OCI-M2 (cell line): ENCODE data around the gene FAM72C.
"Not testable (repeated sequence)": the region's sequence is repeated elsewhere in the genome, so short reads cannot be mapped to it uniquely, and the experiment has no call there.

Experiments used
- DNase-seq: peaks from one replicate; lab custom pipeline; 2025; ENCODE audit not compliant: unreplicated experiment; lab: John Stamatoyannopoulos, UW

FAM72C gene

GRCh38 chr1:143971924-143972700, at the start of gene FAM72C:
FAM72C (minus strand) TSS chr1:143971986; CDS start chr1:143971141, 845 bp downstream.
- not testable (repeated sequence) for DNase-seq

GRCh38 chr1:144020001-144020738, 48.4 kb upstream of the FAM72C start:
- DNase-seq: not testable (repeated sequence)

GRCh38 chr1:144019101-144019500, 47.3 kb upstream of the FAM72C start:
- DNase-seq: not testable (repeated sequence)

DNA sequence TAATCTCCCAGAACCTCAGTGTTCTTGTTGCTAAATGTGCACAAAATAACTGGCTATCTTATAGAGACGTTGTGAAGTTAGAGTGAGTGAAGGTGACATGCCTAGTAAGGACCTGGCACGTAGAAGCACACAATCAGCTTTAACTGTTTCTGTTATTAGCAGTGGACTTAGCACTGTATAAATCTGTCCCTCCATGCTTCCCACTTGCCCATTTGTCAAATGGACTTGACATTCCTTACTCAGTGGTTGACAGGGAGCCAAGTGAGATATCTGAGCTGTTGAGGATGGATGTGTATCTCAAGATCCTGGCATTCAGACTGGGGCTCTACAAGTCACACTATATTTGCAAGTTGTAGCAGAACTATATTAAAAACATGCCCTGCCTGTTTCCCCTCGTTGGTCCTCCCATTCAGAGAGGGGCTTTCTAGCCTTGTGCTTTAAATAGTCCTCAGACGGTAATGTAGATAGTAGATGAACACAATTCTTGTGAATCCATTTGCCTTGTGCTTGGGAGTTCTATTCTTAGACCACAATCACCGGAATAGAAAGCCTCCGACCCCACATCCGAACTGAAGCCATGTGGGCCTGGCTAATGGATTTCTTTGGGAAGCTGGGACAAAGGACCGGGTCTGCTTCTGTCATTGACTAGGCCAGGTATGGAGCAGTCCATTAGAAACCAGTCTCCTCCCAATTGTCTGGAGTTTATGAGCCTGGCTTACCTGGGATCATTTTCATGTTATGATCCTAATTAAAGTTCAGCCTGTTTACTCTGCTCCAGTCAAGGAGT, 43.6 kb upstream of the FAM72C start:
- DNase-seq: not testable (repeated sequence)

DNA sequence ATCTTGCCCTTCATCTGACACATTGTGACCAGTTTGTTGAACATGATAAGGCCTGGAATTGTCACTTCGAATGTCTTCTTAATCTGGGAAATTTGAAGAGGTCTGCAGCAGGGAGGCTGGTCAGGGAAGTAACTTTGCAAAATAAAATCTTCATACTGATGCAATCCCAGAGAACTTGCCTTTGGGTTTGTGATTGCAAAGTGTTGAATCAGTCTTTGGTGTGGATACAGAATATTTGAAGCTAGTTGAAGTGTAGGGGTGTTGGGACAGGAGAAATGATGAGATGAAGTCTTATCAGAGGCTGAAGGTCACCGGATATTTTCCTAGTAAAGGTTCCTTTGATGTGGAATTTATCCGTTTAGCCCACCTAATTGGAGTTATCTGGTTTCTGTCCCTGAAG, 42.7 kb upstream of the FAM72C start:
- DNase-seq: not testable (repeated sequence)

DNA sequence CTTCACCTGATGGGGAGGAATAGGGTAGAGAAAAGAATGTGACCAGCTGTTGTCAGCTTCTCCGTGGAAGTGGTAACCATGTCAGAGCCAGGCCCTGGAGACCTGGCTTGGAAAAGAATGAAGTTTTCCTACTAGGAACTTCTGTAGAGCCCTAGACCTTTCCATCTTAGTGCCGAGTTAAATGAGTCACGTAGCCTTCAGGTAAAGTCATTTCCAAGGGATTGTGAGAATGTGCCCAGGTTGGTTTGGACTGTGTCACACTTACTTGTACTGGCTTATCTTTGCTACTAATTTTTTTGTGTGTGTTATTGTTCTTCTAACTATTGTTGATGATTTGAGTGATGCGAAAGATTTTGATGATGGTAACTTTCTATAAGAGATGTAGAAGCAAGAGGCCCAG, 42.3 kb upstream of the FAM72C start:
- DNase-seq: not testable (repeated sequence)

GRCh38 chr1:144012168-144012733, 40.5 kb upstream of the FAM72C start:
- not testable (repeated sequence) for DNase-seq

- DNase-seq: not testable (repeated sequence)
Measured at GRCh38 chr1:144009410-144009809, 37.6 kb upstream of the FAM72C start.

DNA sequence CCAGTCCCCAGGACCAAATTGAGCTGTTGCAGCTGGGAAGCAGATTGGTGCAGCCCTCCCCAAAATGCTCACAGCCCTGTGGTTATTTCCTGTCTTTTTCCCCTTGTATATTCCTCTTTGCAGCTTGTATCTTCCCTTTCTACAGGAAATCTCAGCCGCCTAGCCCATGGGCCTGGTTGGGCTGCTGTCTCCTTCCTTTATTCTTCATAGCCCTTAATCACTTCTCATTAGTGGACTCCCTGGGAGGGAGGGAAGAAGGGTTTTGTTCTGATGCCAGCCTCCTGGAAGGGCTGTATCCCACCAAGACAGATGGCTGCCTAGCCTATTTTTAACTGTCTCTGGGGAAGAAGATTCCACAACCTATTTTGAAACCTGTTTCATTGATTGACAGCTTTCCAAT, 32.5 kb upstream of the FAM72C start:
- DNase-seq: not testable (repeated sequence)

DNA sequence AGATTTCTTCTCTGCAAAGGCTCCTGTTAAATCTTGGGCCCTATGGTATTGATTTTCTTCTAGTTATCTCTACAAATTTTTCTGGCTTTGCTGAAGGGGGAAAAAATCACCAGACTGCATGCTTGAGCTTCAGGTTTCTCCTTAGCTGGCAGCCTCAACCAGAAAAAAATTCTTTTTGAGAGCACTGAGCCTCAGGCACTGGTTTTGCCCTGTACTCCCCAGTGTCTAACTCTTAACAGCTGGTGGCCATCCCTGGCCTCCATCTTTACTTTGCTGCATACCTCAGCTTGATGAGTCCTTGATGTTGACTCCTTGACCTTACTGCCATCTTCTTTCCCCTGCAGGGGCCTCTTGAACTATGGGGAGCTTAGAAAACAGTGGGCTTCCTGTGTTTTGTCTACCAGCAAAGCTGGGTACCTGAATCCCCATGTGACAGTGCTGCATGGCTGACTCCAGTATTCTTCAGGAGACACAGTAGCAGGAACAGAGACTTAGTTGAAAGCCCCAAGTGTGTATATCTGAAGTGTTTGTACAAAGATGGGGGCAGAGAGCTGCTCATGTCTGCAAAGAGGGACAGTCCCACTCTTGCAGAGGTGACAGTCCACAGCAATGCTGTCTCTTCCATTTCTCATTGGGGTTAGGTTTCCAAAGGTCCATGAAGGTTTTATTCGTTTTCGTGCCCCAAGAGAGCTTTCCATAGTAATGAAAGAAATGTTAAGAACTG, 31.7 kb upstream of the FAM72C start:
- DNase-seq: not testable (repeated sequence)

GRCh38 chr1:144002141-144002881, 30.5 kb upstream of the FAM72C start:
- not testable (repeated sequence) for DNase-seq

DNA sequence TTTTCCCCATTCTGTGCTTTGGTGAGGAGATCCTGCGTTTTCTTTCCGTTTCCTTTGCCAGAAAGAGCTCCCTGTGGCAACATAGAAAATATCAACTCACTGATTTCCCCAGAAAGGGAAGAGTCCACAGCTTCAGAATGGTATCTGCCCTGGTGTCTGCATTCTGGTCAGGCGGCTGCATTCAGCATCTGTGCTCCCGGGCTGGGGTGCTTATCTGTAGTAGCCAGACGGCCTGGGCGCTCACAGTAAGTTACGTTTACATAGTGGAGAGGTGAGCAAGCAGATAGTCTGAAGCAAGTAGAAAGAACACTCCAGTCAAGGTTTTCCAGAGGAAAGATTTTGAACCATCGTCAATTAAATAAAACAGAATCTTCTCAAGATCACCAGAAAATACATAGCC, 29.3 kb upstream of the FAM72C start:
- not testable (repeated sequence) for DNase-seq

DNA sequence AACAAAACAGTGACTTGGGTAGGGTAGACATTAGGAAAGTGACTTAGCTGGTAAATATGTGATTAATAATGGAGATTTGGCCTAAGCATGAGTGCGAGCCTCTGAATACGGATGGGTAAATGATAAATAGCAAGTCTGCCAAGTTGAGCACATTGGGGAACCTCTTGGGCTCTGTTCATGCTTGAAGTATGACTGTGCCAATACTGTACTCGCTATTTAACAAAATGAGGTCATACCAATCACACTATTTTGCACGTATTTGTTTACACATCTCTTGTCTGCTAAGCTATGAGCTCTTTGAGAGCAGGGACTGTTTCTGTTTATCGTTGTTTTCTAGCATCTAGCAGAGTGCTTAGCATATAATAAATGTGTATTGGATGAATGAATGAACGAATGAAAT, 24.2 kb upstream of the FAM72C start:
- DNase-seq: not testable (repeated sequence)

- not testable (repeated sequence) for DNase-seq
Measured at GRCh38 chr1:143993301-143993907, 21.6 kb upstream of the FAM72C start.

DNA sequence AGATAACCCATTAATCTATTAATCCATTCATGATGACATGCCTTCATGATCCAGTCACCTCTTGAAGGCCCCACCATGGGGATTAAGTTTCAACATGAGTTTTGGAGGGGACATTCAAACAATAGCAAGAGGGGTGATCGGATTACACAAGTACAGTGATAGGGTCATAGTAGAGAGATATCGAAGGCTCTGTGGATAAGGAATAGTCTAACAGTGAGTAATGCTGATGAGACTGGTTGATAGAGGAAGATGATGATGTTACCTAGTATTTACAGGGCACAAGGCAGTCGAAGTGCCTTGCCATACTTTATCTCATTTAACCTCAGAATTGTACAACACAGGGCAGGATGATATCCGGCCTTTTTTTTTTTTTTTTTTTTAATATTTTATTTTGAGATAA, 18.9 kb upstream of the FAM72C start:
- DNase-seq: not testable (repeated sequence)

DNA sequence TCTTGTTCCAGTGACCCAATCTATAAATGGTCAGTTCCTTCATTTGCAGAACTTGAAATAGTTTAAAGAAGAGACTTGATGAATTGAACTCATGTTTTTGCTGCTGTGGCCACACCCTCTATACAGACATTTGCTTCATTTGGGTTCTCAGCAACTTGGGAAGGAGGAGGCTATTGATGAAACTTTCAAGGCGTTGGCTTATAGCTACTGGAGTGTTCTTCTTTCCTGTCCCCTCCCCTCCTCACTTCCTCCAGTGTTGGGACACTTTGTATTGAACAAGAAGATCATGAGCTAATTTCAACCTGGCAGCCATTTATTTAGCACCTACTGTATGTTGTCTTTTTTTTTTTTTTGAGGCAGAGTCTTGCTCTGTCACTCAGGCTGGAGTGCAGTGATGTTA, 17.9 kb upstream of the FAM72C start:
- DNase-seq: not testable (repeated sequence)

- not testable (repeated sequence) for DNase-seq
Measured at GRCh38 chr1:143989427-143989712, 17.6 kb upstream of the FAM72C start.

DNA sequence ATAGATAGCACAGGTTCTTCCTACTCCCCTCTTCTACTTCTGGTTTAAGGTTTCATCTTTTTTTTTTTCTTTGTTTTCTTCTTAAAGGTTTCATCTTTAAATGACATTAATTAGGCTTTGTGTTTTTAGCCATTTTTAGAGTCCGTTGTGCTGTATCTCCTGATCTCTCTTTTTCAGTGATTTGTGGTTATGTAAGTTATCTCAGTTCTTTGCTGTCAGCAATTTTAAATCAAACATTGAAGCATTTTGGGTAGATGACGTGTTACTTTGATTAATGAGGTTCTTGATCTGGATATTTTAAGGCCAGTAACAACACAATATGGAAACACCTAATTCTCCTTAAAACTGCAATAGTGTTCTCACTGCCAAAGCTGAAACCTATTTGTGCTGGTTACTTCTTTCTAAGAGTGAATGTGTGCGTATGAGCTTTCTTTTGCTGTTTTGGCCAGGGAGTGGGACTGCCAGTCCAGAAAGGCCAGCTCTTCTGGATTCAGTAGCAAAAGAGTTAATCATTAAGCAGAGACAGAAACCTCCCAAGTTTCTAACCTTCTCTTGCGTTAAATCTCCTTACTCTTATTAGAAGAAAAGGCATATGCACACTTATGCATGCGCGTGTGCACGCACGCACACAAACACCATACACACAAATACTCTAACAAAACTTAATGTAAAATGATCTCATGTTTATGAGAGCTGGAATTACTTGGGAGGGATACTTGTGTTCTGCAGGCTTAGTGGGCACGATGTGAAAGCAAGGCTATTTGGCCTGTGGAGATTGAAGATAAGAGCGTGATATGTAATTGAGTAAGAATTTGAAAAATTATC, 17.0 kb upstream of the FAM72C start:
- DNase-seq: not testable (repeated sequence)

DNA sequence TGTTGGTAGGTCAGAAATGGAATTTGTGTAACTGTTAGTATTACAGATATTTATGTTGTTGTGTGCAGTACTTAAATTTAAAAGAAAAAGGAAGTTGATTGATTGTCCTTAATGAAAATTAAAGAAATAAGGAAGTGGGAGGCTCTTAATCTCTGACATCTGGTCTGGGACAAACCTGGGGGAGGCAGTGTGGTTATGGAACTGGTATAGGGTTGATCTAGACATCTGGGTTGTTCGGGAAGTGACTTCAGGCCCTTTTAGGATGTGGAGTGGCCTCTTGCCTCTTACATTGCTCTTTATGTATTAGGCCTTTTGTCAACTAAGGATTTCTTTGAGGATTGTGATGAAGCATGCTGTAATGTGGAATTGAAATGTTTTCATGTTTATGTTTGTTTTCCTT, 16.1 kb upstream of the FAM72C start:
- not testable (repeated sequence) for DNase-seq
